ENCODE data around the gene TSSK6.

The TSSK6 gene

DNA sequence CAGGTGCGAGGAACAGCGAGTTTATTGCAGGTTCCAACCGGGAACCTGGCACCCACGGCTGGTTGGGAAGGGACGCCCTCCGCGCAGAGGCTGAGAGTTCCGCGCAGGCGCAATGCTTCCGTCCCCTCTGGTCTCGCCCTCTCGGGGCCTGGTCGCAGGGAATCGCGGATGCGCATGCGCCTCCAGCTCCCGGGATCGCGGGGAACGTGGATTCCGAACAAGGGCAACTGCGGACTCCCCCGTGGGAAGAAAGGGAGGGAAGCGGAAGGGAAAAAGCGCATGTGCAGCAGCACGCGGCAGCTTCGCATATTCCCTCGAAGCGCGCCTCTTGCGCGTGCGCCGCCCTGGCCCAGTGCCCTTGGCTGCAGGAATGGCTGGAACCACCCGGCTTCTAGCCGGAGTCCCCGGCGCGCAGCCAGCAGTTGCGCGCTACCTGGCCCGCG lies 1.1 kb downstream of the TSSK6 start:
- Mint-ChIP-seq H3K4me3 (peak overlapping the region; percentile 71 to 72), H3K27me3 (no peaks in the 10 kb centered on the region), H3K36me3 (peaks cover 11 to 13% of the 10 kb centered on the region in 2 donors), H3K4me1 (peaks cover 6 to 24% of the 10 kb centered on the region in 2 donors), H3K9me3 (no peaks in the 10 kb centered on the region), H3K27ac (peak overlapping the region; percentile 83)
- DNase-seq (no peak), ATAC-seq (replicated peaks) (no peak)

DNA sequence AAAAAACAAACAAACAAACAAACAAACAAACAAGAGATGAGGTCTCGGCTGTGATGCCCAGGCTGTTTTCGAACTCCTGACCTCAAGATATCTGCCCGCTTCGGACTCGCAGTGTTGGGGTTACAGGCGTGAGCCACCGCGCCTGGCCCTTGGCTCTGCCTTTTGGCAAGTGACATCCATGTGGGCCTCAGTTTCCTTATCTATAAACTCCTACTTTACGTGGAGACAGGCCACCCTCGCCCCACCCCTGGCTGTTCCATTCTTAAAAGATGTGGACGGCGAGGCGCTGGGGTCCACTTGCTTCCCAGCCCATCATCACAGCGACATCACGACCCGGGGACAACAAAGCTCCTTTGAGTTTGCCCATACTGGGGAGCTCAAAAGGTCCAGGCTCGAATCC lies 1.7 kb downstream of the TSSK6 start:
- H3K27me3 Mint-ChIP-seq = no peaks in the 10 kb centered on the region
- peak overlapping the region; percentile 83 for H3K27ac Mint-ChIP-seq
- H3K4me3 Mint-ChIP-seq = no peak overlapping the region
- DNase-seq (no peak), ATAC-seq (replicated peaks) (no peak)
- H3K4me1 Mint-ChIP-seq = peaks cover 3 to 21% of the 10 kb centered on the region in 2 donors
- H3K9me3 Mint-ChIP-seq = no peaks in the 10 kb centered on the region
- H3K36me3 Mint-ChIP-seq = peaks cover 8 to 9% of the 10 kb centered on the region in 2 donors

- Mint-ChIP-seq H3K9me3 (no peaks in the 10 kb centered on the region), H3K27me3 (no peaks in the 10 kb centered on the region), H3K27ac (peak overlapping the region; percentile 20), H3K4me3 (no peak overlapping the region), H3K36me3 (peaks cover 27 to 31% of the 10 kb centered on the region in 2 donors), H3K4me1 (peaks cover 3 to 6% of the 10 kb centered on the region in 2 donors)
- no peak for DNase-seq
- ATAC-seq (replicated peaks) = peak; percentile 16 to 19
Measured at GRCh38 chr19:19510432-19510831, 4.9 kb downstream of the TSSK6 start.

DNA sequence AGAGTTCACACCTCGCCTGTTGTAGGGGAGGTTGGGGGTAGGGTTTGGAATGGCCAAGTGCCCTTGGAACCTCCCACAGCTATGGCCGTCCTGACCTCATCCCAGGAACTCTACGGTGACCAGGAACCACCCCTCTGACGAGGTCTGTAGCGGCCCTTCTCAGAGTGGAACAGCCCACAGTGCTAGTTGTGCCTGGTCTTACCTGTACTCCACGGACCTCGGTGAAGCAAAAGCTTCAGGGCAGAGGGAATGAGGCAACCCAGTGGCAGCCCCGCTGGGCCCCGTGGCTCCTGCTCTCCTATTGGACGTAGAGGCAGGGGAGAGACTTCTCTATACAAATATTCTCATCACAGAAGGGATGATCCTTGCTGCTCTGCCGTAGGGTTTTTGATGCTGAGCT lies 7.1 kb downstream of the TSSK6 start:
- no peak overlapping the region for H3K27ac Mint-ChIP-seq
- no peaks in the 10 kb centered on the region for H3K9me3 Mint-ChIP-seq
- ATAC-seq (replicated peaks) = peak in 1 of 2 donors; percentile 16
- peaks cover 31 to 40% of the 10 kb centered on the region in 2 donors for H3K36me3 Mint-ChIP-seq
- DNase-seq = no peak
- no peaks in the 10 kb centered on the region for H3K27me3 Mint-ChIP-seq
- peaks cover 0 to 3% of the 10 kb centered on the region in 2 donors for H3K4me1 Mint-ChIP-seq
- no peak overlapping the region for H3K4me3 Mint-ChIP-seq

DNA sequence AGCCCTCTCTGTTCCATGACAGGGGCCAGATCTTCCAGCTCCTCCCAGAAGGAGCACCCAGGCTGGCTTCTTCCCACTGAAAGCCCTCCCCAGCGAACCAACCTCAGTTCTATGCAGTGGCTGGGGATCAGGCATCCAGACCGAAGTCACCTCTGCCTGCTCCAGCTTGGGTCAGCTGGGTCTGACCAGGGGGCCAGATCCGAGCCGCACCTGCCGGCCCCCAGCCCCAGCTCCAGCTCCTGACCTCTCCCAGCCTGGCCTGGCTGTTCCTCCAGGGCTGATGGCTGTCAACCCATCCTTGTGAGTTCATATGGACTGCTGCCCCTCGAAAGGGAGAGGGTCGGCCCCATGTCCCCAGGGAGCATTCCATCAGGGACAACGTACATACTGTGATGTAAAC lies 8.0 kb downstream of the TSSK6 start:
- ATAC-seq (replicated peaks) = no peak
- peaks cover 40 to 47% of the 10 kb centered on the region in 2 donors for H3K36me3 Mint-ChIP-seq
- H3K4me1 Mint-ChIP-seq = peaks cover 0 to 3% of the 10 kb centered on the region in 2 donors
- H3K27me3 Mint-ChIP-seq = no peaks in the 10 kb centered on the region
- no peak for DNase-seq
- H3K27ac Mint-ChIP-seq = peak overlapping the region; percentile 42
- no peaks in the 10 kb centered on the region for H3K9me3 Mint-ChIP-seq
- H3K4me3 Mint-ChIP-seq = no peak overlapping the region

DNA sequence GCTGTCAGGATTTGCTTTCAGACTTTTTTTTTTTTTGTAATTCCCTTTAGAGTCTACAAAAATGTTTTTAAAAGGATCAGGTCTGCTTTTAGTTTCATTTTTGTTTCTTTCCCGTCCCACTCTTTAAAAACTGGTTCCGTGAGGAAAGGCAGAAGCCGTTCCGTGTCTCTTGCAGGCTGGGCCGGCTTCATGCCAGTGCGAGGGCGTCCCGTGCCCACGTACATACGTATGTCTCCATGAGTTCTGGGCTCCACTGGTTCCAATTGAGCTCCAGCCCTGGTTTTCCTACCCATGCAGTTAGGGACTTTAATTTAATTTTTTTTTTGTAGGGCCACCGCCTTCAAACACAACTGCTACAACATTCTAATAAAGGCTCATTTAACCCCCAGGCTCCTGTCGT lies 8.8 kb downstream of the TSSK6 start:
- H3K36me3 Mint-ChIP-seq = peaks cover 45 to 53% of the 10 kb centered on the region in 2 donors
- DNase-seq = no peak
- no peaks in the 10 kb centered on the region for H3K9me3 Mint-ChIP-seq
- ATAC-seq (replicated peaks) = no peak
- no peaks in the 10 kb centered on the region for H3K27me3 Mint-ChIP-seq
- no peak overlapping the region for H3K4me3 Mint-ChIP-seq
- H3K4me1 Mint-ChIP-seq = peaks cover 0 to 2% of the 10 kb centered on the region in 2 donors
- no peak overlapping the region for H3K27ac Mint-ChIP-seq

GRCh38 chr19:19505669-19506326 lies 9.6 kb downstream of the TSSK6 start:
- H3K27me3 Mint-ChIP-seq = no peaks in the 10 kb centered on the region
- no peak overlapping the region for H3K4me3 Mint-ChIP-seq
- no peaks in the 10 kb centered on the region for H3K9me3 Mint-ChIP-seq
- H3K4me1 Mint-ChIP-seq = peaks cover 0 to 2% of the 10 kb centered on the region in 2 donors
- H3K27ac Mint-ChIP-seq = peak overlapping the region; percentile 37
- ATAC-seq (replicated peaks) = no peak
- DNase-seq = no peak
- H3K36me3 Mint-ChIP-seq = peaks cover 48 to 57% of the 10 kb centered on the region in 2 donors

DNA sequence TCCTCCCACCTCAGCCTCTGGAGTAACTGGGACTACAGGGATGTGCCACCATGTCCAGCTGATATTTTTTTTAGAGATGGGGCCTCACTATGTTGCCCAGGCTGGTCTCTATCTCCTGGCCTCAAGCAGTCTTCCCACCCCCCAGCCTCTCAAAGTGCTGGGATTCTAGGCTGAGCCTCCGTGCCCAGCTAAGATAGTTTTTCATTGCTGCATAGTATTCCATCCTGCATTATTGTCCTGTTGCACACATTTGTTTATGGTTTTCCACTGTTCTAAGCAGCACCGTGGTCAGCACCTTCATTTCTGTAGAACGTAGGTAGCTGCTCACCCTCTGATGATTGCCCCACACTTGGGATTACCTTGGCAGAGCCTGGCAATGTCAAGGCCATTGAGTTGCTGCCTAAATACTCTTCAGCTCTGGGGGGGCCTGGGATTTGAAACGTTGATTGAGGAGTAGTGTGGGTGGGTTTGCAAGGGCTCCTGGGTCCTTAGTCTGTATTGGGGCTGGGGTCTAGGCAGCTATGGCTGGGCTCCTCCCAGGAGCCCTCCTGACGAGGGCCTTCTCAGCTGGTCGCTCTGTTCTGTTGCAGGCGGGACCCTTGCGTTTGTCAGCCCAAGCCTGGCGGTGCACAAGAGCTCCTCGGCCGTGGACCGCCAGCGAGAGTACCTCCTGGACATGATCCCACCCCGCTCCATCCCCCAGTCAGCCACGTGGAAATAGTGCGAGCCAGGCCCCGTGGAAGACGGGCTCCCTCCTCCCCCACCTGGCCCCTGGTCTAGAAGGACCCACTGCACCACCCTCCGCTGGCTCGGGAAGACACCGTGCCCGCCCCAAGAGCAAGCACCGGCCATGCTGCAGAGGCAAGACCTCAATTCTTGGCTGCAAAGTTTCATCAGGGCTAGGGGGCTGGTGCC lies 10.3 kb downstream of the TSSK6 start:
- ATAC-seq (replicated peaks) = no peak
- Mint-ChIP-seq H3K27me3 (no peaks in the 10 kb centered on the region), H3K4me3 (no peak overlapping the region), H3K9me3 (no peaks in the 10 kb centered on the region), H3K4me1 (no peaks in the 10 kb centered on the region), H3K36me3 (peaks cover 49 to 58% of the 10 kb centered on the region in 2 donors), H3K27ac (no peak overlapping the region)
- DNase-seq = no peak

- peak overlapping the region; percentile 33 for H3K27ac Mint-ChIP-seq
- no peak for DNase-seq
- no peaks in the 10 kb centered on the region for H3K4me1 Mint-ChIP-seq
- H3K4me3 Mint-ChIP-seq = no peak overlapping the region
- H3K27me3 Mint-ChIP-seq = no peaks in the 10 kb centered on the region
- H3K36me3 Mint-ChIP-seq = peaks cover 57 to 64% of the 10 kb centered on the region in 2 donors
- ATAC-seq (replicated peaks) = no peak
- H3K9me3 Mint-ChIP-seq = no peaks in the 10 kb centered on the region
Measured at GRCh38 chr19:19502808-19503602, 12.3 kb downstream of the TSSK6 start.

- Mint-ChIP-seq H3K4me3 (no peak overlapping the region), H3K9me3 (no peaks in the 10 kb centered on the region), H3K36me3 (peaks cover 53 to 59% of the 10 kb centered on the region in 2 donors), H3K4me1 (no peaks in the 10 kb centered on the region), H3K27ac (peak overlapping the region; percentile 69), H3K27me3 (no peaks in the 10 kb centered on the region)
- ATAC-seq (replicated peaks) = no peak
- DNase-seq = no peak
Measured at GRCh38 chr19:19502281-19502680, 13.1 kb downstream of the TSSK6 start.

DNA sequence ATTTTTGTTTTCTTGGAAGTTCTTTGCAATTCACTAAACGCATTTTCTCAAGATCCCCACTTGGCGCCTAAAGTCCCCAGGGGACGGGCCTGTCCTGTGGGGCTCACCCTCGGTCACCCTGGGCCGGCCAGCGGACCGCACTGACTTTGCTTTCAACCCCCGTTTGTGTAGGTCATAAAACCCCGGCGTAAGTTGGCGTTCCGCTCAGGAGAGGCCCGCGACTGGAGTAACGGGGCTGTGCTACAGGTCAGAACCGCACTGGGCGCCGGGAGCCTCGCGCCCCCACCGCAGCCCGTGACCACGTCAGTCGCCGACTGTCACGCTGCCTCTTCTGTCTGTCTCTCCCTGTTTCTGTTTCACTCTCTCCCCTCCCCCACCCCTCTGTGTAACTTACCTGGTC lies 13.6 kb downstream of the TSSK6 start:
- no peak for ATAC-seq (replicated peaks)
- no peaks in the 10 kb centered on the region for H3K4me1 Mint-ChIP-seq
- H3K36me3 Mint-ChIP-seq = peaks cover 53 to 60% of the 10 kb centered on the region in 2 donors
- H3K4me3 Mint-ChIP-seq = no peak overlapping the region
- DNase-seq = no peak
- H3K27me3 Mint-ChIP-seq = no peaks in the 10 kb centered on the region
- no peaks in the 10 kb centered on the region for H3K9me3 Mint-ChIP-seq
- peak overlapping the region; percentile 69 for H3K27ac Mint-ChIP-seq

- Mint-ChIP-seq H3K27me3 (no peaks in the 10 kb centered on the region), H3K36me3 (peaks cover 54 to 59% of the 10 kb centered on the region in 2 donors), H3K27ac (peak overlapping the region; percentile 59), H3K4me3 (no peak overlapping the region), H3K9me3 (no peaks in the 10 kb centered on the region), H3K4me1 (no peaks in the 10 kb centered on the region)
- DNase-seq (no peak), ATAC-seq (replicated peaks) (no peak)
Measured at GRCh38 chr19:19500975-19501644, 14.2 kb downstream of the TSSK6 start.

- Mint-ChIP-seq H3K9me3 (no peaks in the 10 kb centered on the region), H3K27ac (peak overlapping the region; percentile 82), H3K27me3 (no peaks in the 10 kb centered on the region), H3K4me3 (no peak overlapping the region), H3K4me1 (peaks cover 2 to 6% of the 10 kb centered on the region in 2 donors), H3K36me3 (peaks cover 54 to 60% of the 10 kb centered on the region in 2 donors)
- DNase-seq (no peak), ATAC-seq (replicated peaks) (no peak)
Measured at GRCh38 chr19:19499272-19499995, 15.9 kb downstream of the TSSK6 start.

Data from stimulated activated naive B cell treated with anti-CD40 and anti-IgM and Interleukin-4, amounts not matched to agents 10 μg/mL and 1 μg/mL and 100 μg/mL, for 72 hours (primary cell).